ENCODE measurements around the gene NHS.

The NHS gene

GRCh38 chrX:17374619-17375366, at the start of gene NHS:
TSS of gene NHS (plus strand) at chrX:17375200. CDS start at chrX:17375758, 558 bp downstream.
- Mint-ChIP-seq H3K9me3 (peaks cover 2% of the 10 kb centered on the region), H3K27ac (no peak within 1 kb of the TSS), H3K36me3 (ENCODE audit: low read depth) (no peaks in the 10 kb centered on the region), H3K27me3 (peaks cover 45% of the 10 kb centered on the region), H3K4me3 (peak within 1 kb of the TSS; percentile 56), H3K4me1 (ENCODE audit: low read depth) (peaks cover 13% of the 10 kb centered on the region)

GRCh38 chrX:17328837-17329236, 46.2 kb upstream of the NHS start:
- no peaks in the 10 kb centered on the region for H3K4me1 Mint-ChIP-seq (ENCODE audit: low read depth)
- H3K27me3 Mint-ChIP-seq = no peaks in the 10 kb centered on the region
- H3K4me3 Mint-ChIP-seq = no peak overlapping the region
- H3K36me3 Mint-ChIP-seq (ENCODE audit: low read depth) = no peaks in the 10 kb centered on the region
- no peak overlapping the region for H3K27ac Mint-ChIP-seq
- no peaks in the 10 kb centered on the region for H3K9me3 Mint-ChIP-seq

- Mint-ChIP-seq H3K9me3 (no peaks in the 10 kb centered on the region), H3K36me3 (ENCODE audit: low read depth) (no peaks in the 10 kb centered on the region), H3K4me1 (ENCODE audit: low read depth) (no peaks in the 10 kb centered on the region), H3K27me3 (no peaks in the 10 kb centered on the region), H3K4me3 (no peak overlapping the region), H3K27ac (no peak overlapping the region)
Observed at GRCh38 chrX:17336377-17336776, 38.6 kb upstream of the NHS start.

- peaks cover 9% of the 10 kb centered on the region for H3K9me3 Mint-ChIP-seq
- no peaks in the 10 kb centered on the region for H3K36me3 Mint-ChIP-seq (ENCODE audit: low read depth)
- H3K4me1 Mint-ChIP-seq (ENCODE audit: low read depth) = no peaks in the 10 kb centered on the region
- no peak overlapping the region for H3K4me3 Mint-ChIP-seq
- peaks cover 6% of the 10 kb centered on the region for H3K27me3 Mint-ChIP-seq
- no peak overlapping the region for H3K27ac Mint-ChIP-seq
Observed at GRCh38 chrX:17355976-17356375, 19.0 kb upstream of the NHS start.

- Mint-ChIP-seq H3K4me1 (ENCODE audit: low read depth) (no peaks in the 10 kb centered on the region), H3K36me3 (ENCODE audit: low read depth) (no peaks in the 10 kb centered on the region), H3K27me3 (peaks cover 3% of the 10 kb centered on the region), H3K4me3 (no peak overlapping the region), H3K9me3 (no peaks in the 10 kb centered on the region), H3K27ac (no peak overlapping the region)
Observed at GRCh38 chrX:17359500-17359899, 15.5 kb upstream of the NHS start.

GRCh38 chrX:17361620-17362019, 13.4 kb upstream of the NHS start:
- Mint-ChIP-seq H3K36me3 (ENCODE audit: low read depth) (no peaks in the 10 kb centered on the region), H3K4me3 (no peak overlapping the region), H3K9me3 (no peaks in the 10 kb centered on the region), H3K27ac (no peak overlapping the region), H3K4me1 (ENCODE audit: low read depth) (no peaks in the 10 kb centered on the region), H3K27me3 (peaks cover 9% of the 10 kb centered on the region)

- H3K27me3 Mint-ChIP-seq = peaks cover 24% of the 10 kb centered on the region
- H3K4me3 Mint-ChIP-seq = no peak overlapping the region
- no peaks in the 10 kb centered on the region for H3K9me3 Mint-ChIP-seq
- H3K4me1 Mint-ChIP-seq (ENCODE audit: low read depth) = no peaks in the 10 kb centered on the region
- H3K36me3 Mint-ChIP-seq (ENCODE audit: low read depth) = no peaks in the 10 kb centered on the region
- H3K27ac Mint-ChIP-seq = no peak overlapping the region
Observed at GRCh38 chrX:17368002-17368401, 7.0 kb upstream of the NHS start.

GRCh38 chrX:17369309-17369708, 5.7 kb upstream of the NHS start:
- peaks cover 30% of the 10 kb centered on the region for H3K27me3 Mint-ChIP-seq

GRCh38 chrX:17370191-17370590, 4.8 kb upstream of the NHS start:
- H3K27me3 Mint-ChIP-seq = peaks cover 32% of the 10 kb centered on the region
- H3K9me3 Mint-ChIP-seq = no peaks in the 10 kb centered on the region
- H3K36me3 Mint-ChIP-seq (ENCODE audit: low read depth) = no peaks in the 10 kb centered on the region
- peaks cover 5% of the 10 kb centered on the region for H3K4me1 Mint-ChIP-seq (ENCODE audit: low read depth)
- no peak overlapping the region for H3K4me3 Mint-ChIP-seq
- no peak overlapping the region for H3K27ac Mint-ChIP-seq

More at GRCh38 chrX:17369309-17369708, 5.7 kb upstream of the NHS start:
- Mint-ChIP-seq H3K36me3 (ENCODE audit: low read depth) (no peaks in the 10 kb centered on the region), H3K4me3 (no peak overlapping the region), H3K27ac (no peak overlapping the region), H3K9me3 (no peaks in the 10 kb centered on the region), H3K4me1 (ENCODE audit: low read depth) (peaks cover under 1% of the 10 kb centered on the region)

- peaks cover 29% of the 10 kb centered on the region for H3K27me3 Mint-ChIP-seq
Observed at GRCh38 chrX:17372052-17372451, 2.9 kb upstream of the NHS start.

GRCh38 chrX:17373337-17373736, 1.7 kb upstream of the NHS start:
- Mint-ChIP-seq H3K9me3 (no peaks in the 10 kb centered on the region), H3K27me3 (peaks cover 37% of the 10 kb centered on the region), H3K4me1 (ENCODE audit: low read depth) (peaks cover 13% of the 10 kb centered on the region), H3K27ac (no peak overlapping the region), H3K4me3 (no peak overlapping the region), H3K36me3 (ENCODE audit: low read depth) (no peaks in the 10 kb centered on the region)

More at GRCh38 chrX:17372052-17372451, 2.9 kb upstream of the NHS start:
- Mint-ChIP-seq H3K27ac (no peak overlapping the region), H3K4me1 (ENCODE audit: low read depth) (peaks cover 5% of the 10 kb centered on the region), H3K36me3 (ENCODE audit: low read depth) (no peaks in the 10 kb centered on the region), H3K9me3 (no peaks in the 10 kb centered on the region), H3K4me3 (no peak overlapping the region)

- peaks cover 5% of the 10 kb centered on the region for H3K9me3 Mint-ChIP-seq
- peak overlapping the region; percentile 56 for H3K4me3 Mint-ChIP-seq
- H3K4me1 Mint-ChIP-seq (ENCODE audit: low read depth) = peaks cover 13% of the 10 kb centered on the region
- no peaks in the 10 kb centered on the region for H3K36me3 Mint-ChIP-seq (ENCODE audit: low read depth)
- H3K27me3 Mint-ChIP-seq = peaks cover 40% of the 10 kb centered on the region
- H3K27ac Mint-ChIP-seq = no peak overlapping the region
Observed at GRCh38 chrX:17375367-17375636, 302 bp downstream of the NHS start.

GRCh38 chrX:17375637-17376430, 834 bp downstream of the NHS start:
- H3K4me3 Mint-ChIP-seq = peak overlapping the region; percentile 56
- H3K27me3 Mint-ChIP-seq = peaks cover 43% of the 10 kb centered on the region
- H3K27ac Mint-ChIP-seq = no peak overlapping the region
- H3K9me3 Mint-ChIP-seq = peaks cover 5% of the 10 kb centered on the region
- H3K4me1 Mint-ChIP-seq (ENCODE audit: low read depth) = peaks cover 13% of the 10 kb centered on the region
- H3K36me3 Mint-ChIP-seq (ENCODE audit: low read depth) = no peaks in the 10 kb centered on the region

GRCh38 chrX:17376431-17377077, 1.6 kb downstream of the NHS start:
- no peak overlapping the region for H3K4me3 Mint-ChIP-seq
- H3K4me1 Mint-ChIP-seq (ENCODE audit: low read depth) = peaks cover 13% of the 10 kb centered on the region
- peaks cover 5% of the 10 kb centered on the region for H3K9me3 Mint-ChIP-seq
- no peaks in the 10 kb centered on the region for H3K36me3 Mint-ChIP-seq (ENCODE audit: low read depth)
- H3K27me3 Mint-ChIP-seq = peaks cover 43% of the 10 kb centered on the region
- H3K27ac Mint-ChIP-seq = no peak overlapping the region

- peaks cover 8% of the 10 kb centered on the region for H3K9me3 Mint-ChIP-seq
- H3K4me1 Mint-ChIP-seq (ENCODE audit: low read depth) = peaks cover 13% of the 10 kb centered on the region
- peak overlapping the region; percentile 16 for H3K27ac Mint-ChIP-seq
- peak overlapping the region; percentile 32 for H3K4me3 Mint-ChIP-seq
- peaks cover 40% of the 10 kb centered on the region for H3K27me3 Mint-ChIP-seq
- H3K36me3 Mint-ChIP-seq (ENCODE audit: low read depth) = no peaks in the 10 kb centered on the region
Observed at GRCh38 chrX:17377091-17377717, 2.2 kb downstream of the NHS start.

Data from stimulated activated naive CD8-positive, alpha-beta T cell treated with anti-CD3 and anti-CD28 coated beads, Interleukin-15, Interleukin-2, amounts not matched to agents 100 ng/mL and 50 ng/mL, for 24 hours (primary cell).